Cardiac muscle cell (in vitro differentiated cells and primary cell): Measurements from ENCODE around the gene UBXN7. TPM values are rescaled to one million over a fixed set of nuclear protein-coding genes. Genes with fewer than 3 reads are reported as not detected.
"Not testable (repeated sequence)": the region's sequence is repeated elsewhere in the genome, so short reads cannot be mapped to it uniquely, and the experiment has no call there.

ENCODE experiments used
- DNase-seq, 2 donors: peaks; one replicate each; pipeline versions ENCODE4 v3.0.0 to v3.0.0-alpha.2; 2010 to 2017; ENCODE audit warnings: low read depth in 1 of 2, low spot score in 1 of 2
- H3K27ac ChIP-seq: fragments of 200-600 bp; sonication (generic); 2 replicates; pipeline ENCODE4 v1.5.1; 2016
- H3K27me3 ChIP-seq: fragments of 200-600 bp; sonication (generic); 2 replicates; pipeline ENCODE4 v1.6.0; 2016; ENCODE audit warnings: control low read depth
- H3K36me3 ChIP-seq: fragments of 200-600 bp; sonication (generic); 2 replicates; pipeline ENCODE4 v1.5.1; 2016; ENCODE audit warnings: control low read depth
- H3K4me1 ChIP-seq: fragments of 200-600 bp; sonication (generic); 2 replicates; pipeline ENCODE4 v1.8.1; 2017; ENCODE audit warnings: low read depth, mild to moderate bottlenecking, mixed run types
- H3K4me3 ChIP-seq: fragments of 200-600 bp; sonication (generic); 2 replicates; pipeline ENCODE4 v1.5.1; 2016; ENCODE audit warnings: mild to moderate bottlenecking
- H3K9me3 ChIP-seq: fragments of 200-600 bp; sonication (generic); 2 replicates; pipeline ENCODE4 v1.5.1; 2017; ENCODE audit warnings: low read depth, mild to moderate bottlenecking, control low read depth
- polyA plus RNA-seq: library from polyadenylated mRNA; unstranded; fragments of >200 nt; fragmentation: Nextera tagmentation; extraction: Ambion mirVana; gene quantifications from 2 replicates; pipeline ENCODE4 v1.2.1, GENCODE V29; 2016
- total RNA-seq: library from RNA; depleted of rRNA; stranded (reverse); fragments of >200 nt; gene quantifications from 2 replicates; pipeline ENCODE4 v1.2.3, GENCODE V29; 2016
- TF ChIP-seq, protein P1 (sequence below): IDR thresholded peaks from 2 replicates; pipeline ENCODE4 v1.5.1; 2012; ENCODE audit warnings: low read depth, mild to moderate bottlenecking, low read length

Gene UBXN7
- total and polyA plus RNA-seq, 2 experiments from 2014 or later, result 27.7 to 33.1 TPM

DNA sequence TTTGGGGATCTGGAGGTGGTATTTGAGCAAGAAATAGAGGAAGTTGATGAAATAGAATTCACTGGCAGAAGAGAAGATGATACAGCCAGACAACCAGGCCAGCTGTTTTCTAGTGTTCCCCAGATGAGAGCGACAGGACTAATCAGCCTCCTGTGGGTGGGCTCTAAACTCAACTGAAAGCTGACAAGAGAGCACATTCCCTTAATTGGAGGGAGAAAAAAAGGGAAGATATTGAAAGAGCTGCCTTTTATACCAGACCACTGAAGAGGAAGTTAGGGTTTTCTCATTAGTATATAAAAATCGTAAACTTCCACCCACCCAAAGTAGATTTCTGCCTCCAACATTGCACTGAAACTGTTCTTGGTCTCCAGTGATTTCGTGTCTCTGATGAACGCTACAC, 87.6 kb downstream of the UBXN7 start:
- Histone ChIP-seq H3K27me3 (no peaks in the 10 kb centered on the region), H3K4me1 (no peaks in the 10 kb centered on the region), H3K4me3 (no peak overlapping the region), H3K27ac (no peak overlapping the region), H3K36me3 (peaks cover 4% of the 10 kb centered on the region), H3K9me3 (no peaks in the 10 kb centered on the region)
- TF ChIP-seq, protein P1, sequence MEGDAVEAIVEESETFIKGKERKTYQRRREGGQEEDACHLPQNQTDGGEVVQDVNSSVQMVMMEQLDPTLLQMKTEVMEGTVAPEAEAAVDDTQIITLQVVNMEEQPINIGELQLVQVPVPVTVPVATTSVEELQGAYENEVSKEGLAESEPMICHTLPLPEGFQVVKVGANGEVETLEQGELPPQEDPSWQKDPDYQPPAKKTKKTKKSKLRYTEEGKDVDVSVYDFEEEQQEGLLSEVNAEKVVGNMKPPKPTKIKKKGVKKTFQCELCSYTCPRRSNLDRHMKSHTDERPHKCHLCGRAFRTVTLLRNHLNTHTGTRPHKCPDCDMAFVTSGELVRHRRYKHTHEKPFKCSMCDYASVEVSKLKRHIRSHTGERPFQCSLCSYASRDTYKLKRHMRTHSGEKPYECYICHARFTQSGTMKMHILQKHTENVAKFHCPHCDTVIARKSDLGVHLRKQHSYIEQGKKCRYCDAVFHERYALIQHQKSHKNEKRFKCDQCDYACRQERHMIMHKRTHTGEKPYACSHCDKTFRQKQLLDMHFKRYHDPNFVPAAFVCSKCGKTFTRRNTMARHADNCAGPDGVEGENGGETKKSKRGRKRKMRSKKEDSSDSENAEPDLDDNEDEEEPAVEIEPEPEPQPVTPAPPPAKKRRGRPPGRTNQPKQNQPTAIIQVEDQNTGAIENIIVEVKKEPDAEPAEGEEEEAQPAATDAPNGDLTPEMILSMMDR, result no peak
- no peak for DNase-seq

DNA sequence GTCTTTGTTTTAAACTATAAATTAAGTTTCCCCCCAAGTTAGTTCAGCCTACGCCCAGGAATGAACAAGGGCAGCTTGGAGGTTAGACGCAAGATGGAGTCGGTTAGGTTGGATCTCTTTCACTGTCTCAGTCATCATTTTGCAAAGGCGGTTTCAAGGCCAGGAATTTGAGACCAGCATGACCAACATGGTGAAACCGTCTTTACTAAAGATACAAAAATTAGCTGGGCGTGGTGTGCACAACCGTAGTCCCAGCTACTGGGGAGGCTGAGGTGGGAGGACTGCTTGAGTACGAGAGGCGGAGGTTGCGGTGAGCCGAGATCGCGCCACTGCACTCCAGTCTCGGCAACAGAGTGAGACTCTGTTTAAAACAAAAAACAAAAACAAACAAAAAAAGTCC, 88.3 kb downstream of the UBXN7 start:
- not testable (repeated sequence) for H3K36me3 ChIP-seq, H3K27ac ChIP-seq, H3K9me3 ChIP-seq, H3K4me3 ChIP-seq, H3K4me1 ChIP-seq, DNase-seq, H3K27me3 ChIP-seq

DNA sequence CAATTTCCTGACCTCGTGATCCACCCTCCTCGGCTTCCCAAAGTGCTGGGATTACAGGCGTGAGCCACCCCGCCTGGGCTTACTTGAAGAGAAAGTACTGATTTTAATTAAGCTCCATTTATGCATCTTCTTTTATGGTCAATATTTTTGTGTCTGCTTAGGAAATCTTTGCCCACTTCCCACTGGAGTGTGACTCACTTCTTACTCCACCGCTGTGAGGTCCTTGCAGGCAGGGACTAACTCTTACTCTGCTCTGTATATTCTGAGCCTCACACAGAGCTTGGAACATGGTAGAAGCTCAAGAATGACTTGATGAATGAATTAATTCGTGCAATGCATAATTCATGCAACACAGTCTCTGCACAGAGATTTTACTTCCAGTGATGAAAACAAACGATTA, 91.1 kb downstream of the UBXN7 start:
- TF ChIP-seq, protein P1, result no peak
- peak in 1 of 2 donors; percentile 61 for DNase-seq

DNA sequence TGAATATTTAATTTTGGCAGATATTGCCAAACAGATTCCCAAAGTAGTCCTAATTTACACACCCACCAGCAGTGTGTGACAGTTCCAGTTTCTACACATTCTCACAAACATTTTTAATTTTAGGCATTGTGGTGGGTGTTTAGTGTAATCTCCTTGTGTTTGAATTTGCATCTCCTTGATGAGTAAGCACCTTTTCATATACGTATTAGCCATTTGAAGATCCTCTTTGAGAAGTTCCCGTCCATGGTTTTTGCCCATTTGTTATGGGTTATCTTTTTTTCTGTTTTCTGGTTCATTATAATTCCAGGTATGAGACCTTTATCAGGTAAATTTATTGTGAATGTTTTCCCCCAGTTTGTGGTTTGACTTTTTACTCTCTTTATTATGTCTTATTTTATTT, 91.8 kb downstream of the UBXN7 start:
- Histone ChIP-seq H3K9me3 (no peaks in the 10 kb centered on the region), H3K27me3 (no peaks in the 10 kb centered on the region), H3K4me1 (no peaks in the 10 kb centered on the region), H3K27ac (no peak overlapping the region), H3K4me3 (no peak overlapping the region), H3K36me3 (no peaks in the 10 kb centered on the region)
- TF ChIP-seq, protein P1, result no peak
- no peak for DNase-seq

More for the DNA sequence above, 91.1 kb downstream of the UBXN7 start:
- Histone ChIP-seq H3K27me3 (no peaks in the 10 kb centered on the region), H3K27ac (no peak overlapping the region), H3K36me3 (no peaks in the 10 kb centered on the region), H3K9me3 (no peaks in the 10 kb centered on the region), H3K4me1 (no peaks in the 10 kb centered on the region), H3K4me3 (no peak overlapping the region)

DNA sequence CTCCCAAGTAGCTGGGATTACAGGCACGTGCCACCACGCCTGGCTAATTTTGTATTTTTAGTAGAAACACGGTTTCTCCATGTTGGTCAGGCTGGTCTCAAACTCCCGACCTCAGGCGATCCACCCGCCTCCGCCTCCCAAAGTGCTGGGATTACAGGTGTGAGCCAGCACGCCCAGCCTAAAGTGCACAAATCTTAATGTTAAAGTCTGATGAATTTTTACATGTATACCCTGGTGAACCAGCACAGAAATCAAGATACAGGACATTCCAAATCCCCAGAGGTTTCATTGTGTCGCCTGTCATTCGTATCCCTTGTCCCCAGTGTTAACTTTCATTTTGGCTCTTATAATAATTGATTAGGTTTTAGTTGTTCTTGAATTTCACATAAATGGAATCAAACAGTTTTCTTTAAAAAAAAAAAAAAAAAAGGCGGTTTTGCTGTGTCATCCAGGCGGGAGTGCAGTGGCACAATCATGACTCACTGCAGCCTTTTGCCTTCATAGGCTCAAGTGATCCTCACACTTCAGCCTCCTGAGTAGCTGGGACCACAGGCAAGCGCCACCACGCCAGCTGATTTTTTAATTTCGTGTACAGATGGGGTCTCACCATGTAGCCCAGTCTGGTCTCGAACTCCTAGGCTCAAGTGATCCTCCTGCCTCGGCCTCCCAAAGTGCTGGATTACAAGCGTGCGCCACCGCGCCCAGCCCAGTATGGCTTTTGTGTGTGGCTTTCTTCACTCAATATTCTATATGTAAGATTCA, 92.6 kb downstream of the UBXN7 start:
- TF ChIP-seq, protein P1, result no peak
- H3K27me3 ChIP-seq, result no peaks in the 10 kb centered on the region
- no peaks in the 10 kb centered on the region for H3K9me3 ChIP-seq
- no peaks in the 10 kb centered on the region for H3K36me3 ChIP-seq
- no peak overlapping the region for H3K27ac ChIP-seq
- no peaks in the 10 kb centered on the region for H3K4me1 ChIP-seq
- peak in 1 of 2 donors; percentile 56 for DNase-seq
- no peak overlapping the region for H3K4me3 ChIP-seq

DNA sequence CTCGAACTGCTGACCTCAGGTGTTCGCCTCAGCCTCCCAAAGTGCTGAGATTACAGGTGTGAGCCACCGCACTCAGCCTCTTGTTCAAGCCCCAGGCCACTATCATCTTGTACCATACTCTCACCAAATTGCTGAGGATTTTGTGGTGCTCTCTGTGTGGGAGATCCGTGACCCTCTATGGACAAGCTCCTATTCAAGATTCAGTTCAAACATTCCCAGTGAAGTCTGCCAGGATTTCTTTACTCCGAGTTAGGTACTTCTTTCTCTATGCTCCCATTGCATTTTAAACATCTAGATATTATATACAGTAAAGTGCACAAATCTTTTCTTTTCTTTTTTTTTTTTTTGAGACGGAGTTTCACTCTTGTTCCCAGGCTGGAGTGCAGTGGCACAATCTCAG, 93.2 kb downstream of the UBXN7 start:
- Histone ChIP-seq H3K4me3 (no peak overlapping the region), H3K27ac (no peak overlapping the region), H3K9me3 (no peaks in the 10 kb centered on the region), H3K4me1 (no peaks in the 10 kb centered on the region), H3K36me3 (no peaks in the 10 kb centered on the region), H3K27me3 (no peaks in the 10 kb centered on the region)
- TF ChIP-seq, protein P1, result no peak
- DNase-seq, result no peak
